GM21529 (cell line): ENCODE measurements around the gene ARHGAP9.
"Not testable (repeated sequence)": the region's sequence is repeated elsewhere in the genome, so short reads cannot be mapped to it uniquely, and the experiment has no call there.

Experiments used
- ATAC-seq: cut with Tn5 transposase; IDR thresholded peaks from one replicate; pipeline ENCODE4 v1.9.1; 2021; ENCODE audit not compliant: unreplicated experiment

Gene ARHGAP9

DNA sequence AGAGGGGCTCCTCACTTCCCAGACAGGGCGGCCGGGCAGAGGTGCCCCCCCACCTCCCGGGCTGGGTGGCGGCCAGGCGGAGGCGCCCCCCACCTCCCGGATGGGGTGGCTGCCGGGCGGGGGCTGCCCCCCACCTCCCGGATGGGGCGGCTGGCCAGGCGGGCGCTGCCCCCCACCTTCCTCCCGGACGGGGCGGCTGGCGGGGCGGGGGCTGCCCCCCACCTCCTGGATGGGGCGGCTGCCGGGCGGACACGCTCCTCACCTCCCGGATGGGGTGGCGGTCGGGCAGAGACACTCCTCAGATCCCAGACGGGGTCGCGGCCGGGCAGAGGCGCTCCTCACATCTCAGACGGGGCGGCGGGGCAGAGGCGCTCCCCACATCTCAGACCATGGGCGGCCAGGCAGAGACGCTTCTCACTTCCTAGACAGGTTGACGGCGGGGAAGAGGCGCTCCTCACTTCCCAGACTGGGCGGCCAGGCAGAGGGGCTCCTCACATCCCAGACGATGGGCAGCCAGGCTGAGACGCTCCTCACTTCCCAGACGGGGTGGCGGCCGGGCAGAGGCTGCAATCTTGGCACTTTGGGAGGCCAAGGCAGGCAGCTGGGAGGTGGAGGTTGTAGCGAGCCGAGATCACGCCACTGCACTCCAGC, 15.5 kb upstream of the ARHGAP9 start:
- not testable (repeated sequence) for ATAC-seq

DNA sequence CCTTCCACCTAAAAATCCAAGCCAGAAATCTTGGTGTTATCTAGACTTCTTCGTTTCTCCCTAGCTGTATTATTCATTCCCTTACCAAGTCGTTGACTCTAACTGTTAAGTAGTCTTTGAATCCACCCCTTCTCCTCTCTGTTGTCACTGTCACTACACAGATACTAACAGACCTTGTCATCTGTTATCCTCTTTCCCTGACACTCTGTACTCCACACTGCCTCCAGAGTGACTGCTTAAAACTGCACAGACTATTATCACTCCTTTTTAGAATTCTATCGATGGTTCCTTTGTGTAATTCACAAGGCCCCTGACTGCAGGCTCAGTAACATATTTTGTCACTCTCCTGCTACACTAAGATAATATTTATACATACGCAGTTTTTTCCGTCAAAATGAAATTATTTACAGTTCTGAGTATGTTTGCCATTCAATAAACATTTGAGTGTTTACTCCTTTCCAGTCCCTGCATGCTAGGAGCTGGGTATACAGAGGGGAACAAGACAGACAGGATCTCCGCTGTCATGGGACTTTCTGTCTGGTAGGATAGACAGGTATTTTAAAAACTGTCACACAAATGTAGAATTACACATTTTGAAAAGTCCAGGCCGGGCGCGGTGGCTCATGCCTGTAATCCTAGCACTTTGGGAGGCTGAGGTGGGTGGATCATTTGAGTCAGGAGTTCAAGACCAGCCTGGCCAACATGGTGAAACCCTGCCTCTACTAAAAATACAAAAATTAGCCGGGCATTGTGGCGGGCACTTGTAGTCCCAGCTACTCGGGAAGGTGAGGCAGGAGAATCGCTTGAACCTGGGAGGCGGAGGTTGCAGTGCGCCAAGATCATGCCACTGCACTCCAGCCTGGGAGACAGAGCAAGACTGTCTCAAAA, 12.0 kb upstream of the ARHGAP9 start:
- no peak for ATAC-seq

DNA sequence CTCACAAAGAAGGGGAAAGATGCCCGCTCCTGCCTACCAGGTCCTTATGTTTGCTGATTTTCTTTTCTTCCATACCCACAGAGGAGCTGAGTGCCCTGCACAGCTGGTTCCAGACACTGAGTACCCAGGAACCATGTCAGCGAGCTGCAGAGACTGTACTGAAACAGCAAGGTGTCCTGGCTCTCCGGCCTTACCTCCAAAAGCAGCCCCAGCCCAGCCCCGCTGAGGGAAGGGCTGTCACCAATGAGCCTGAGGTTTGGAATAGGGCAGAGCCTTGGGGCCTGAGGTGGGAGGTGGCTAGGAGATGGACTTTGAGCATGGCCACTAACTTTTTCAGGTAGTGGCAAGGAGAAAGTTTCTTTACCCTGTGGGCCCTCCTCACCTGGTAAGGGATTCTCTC, 10.5 kb upstream of the ARHGAP9 start:
- ATAC-seq, result no peak

DNA sequence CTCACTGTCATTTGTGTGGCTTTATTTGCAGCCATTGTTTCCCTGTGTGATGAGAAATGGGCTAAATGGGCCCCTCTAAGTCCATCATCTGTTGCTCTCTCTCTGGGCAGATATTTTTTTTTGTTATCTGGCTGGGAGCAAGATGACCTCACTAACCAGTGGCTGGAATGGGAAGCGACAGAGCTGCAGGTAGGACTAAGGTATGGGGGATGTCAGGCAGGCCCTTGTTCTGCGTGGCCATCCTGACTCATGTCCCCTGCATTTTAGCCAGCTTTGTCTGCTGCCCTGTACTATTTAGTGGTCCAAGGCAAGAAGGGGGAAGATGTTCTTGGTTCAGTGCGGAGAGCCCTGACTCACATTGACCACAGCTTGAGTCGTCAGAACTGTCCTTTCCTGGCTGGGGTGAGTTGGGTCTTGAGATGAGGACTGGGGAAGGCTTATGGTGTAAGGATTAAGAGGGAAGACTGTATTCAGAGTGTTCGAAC, 9.5 kb upstream of the ARHGAP9 start:
- no peak for ATAC-seq

DNA sequence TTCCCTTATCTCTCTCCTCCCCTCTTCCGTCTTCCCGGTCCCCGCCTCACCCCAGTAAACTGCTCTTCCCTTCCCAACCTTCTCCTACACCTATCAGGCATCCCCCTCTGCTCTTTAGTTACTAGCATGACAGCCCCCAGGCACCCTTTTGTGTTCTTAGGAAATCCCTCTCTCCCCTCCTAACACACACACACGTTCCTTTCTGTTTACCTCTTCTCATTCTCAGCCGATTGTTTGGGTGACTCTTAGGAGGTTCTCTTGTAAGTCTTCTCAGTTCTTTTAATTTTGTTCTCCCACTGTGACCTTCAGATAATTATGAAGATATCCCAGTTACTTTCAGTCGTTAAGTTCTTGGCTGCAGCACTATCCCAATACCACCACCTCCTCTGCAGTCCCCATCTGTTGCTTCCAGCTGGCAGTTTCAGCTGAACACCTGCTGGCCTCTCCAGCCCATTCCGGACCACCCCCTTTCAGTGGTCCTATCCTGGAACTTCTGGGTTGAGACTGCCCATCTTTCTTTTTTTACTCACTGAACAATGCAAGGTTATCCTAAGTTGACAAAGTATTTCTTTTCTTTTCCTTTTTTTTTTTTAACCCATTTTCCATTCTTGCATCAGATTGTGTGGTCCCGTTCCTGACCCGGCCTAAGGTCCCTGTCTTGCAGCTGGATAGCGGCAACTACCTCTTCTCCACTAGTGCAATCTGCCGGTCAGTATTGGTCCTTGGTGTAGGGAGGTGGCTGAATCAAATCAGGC, 8.9 kb upstream of the ARHGAP9 start:
- ATAC-seq, result no peak

DNA sequence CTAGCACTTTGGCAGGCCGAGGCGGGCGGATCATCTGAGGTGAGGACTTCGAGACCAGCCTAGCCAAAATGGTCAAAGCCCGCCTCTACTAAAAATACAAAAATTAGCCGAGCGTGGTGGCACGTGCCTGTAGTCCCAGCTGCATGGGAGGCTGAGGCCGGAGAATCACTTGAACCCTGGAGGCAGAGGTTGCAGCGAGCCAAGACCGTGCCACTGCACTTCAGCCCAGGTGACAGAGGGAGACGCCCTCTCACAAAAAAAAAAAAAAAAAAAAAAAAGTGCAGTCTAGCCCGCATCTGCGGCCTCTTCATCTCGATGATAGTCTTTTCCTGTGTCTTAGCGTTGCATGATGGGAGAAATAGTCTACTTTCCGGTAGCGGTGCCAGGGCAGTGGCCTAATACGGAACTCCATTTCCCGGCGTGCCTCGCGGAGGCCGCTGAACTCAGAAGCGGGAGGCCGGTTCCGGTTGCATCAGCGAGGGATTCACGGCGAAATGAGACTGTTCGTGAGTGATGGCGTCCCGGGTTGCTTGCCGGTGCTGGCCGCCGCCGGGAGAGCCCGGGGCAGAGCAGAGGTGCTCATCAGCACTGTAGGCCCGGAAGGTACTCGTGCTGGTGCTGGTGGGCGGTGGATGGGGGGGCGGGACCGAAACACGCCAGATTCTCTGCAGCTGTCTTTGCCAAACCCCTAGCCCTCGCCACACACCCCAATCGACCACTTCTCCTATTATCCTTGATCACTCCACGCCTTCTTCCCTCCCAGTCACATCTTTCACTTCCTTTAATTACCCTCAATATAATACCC, 8.1 kb upstream of the ARHGAP9 start, which contains the start of gene MARS1:
MARS1 (plus strand) TSS at position 472 of the 805 bp plus-strand sequence; CDS start at position 495, 23 bp downstream.
- ATAC-seq, result peak; percentile 97

DNA sequence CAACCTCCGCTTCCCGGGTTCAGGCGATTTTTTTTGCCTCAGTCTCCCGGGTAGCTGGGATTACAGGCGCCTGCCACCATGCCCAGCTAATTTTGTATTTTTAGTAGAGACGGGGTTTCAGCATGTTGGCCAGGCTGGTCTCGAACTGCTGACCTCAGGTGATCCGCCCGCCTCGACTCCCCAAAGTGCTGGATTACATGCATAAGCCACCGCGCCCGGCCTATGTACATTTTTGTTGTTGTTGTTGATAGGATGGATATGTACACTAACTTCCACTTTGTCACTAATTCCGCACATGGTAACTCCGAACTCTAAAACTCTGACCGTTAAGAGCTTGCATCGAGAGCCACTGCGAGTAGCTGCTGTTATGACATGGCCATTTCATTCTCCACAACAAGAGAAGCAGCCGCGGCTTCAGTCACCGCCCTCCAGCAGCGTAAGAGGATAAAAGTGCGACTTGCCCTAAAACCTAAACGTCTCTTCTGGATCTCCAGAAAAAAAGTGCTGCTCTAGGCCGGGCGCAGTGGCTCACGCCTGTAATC, 7.5 kb upstream of the ARHGAP9 start:
- ATAC-seq, result no peak

DNA sequence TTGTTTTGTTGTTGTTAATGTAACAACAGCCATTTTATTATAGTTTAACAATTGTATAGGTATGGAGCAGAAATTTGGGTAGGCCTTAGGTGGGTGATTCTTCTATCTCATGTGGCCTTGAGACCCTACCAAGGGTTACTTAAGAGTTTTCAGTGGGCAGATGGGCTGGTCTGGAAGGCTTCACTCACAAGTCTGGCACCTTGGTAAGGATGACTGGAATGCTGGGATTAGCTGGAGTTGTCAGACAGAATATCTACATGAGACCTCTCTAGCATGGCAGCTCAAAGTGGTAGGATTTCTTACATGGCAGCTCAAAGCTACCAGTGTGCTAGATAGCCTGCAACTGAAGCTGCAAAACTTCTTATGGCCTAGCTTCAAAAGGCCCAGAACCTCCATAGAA, 6.0 kb upstream of the ARHGAP9 start:
- no peak for ATAC-seq

DNA sequence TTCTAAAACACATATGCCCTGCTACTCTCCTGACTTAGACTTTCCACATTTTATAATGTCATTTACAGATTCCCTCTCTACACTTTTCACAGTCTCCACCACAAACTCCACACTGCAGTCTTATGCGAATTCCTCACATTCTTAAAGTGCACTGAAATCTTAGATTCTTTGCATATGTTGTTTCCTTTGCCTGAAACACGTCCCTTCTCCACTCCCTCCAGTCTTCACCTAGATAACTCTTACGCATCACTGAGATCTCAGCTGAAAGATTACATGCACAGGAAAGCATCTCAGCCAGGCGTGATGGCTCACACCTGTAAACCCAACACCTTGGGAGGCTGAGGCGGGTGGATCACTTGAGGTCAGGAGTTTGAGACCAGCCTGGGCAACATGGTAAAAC, 3.8 kb upstream of the ARHGAP9 start:
- ATAC-seq, result no peak

DNA sequence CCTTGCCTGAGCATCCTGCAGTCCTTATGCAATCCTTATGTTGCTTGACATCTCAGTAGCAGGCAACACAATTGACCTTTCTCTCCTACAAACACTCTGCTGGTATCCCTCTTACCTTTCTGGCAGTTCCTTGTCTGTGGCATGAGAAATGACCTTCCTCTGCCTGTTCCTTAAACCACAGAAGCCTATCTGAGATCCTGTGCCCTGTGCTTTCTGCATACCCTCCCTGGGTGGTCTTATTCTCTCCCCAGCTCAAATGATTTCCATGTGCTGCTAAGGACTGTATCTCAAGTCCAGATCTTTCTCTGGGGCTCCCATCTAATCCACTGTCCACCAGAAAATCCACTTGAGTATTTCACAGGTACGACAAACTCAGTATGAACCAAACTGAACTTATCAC, 2.0 kb upstream of the ARHGAP9 start:
- no peak for ATAC-seq

DNA sequence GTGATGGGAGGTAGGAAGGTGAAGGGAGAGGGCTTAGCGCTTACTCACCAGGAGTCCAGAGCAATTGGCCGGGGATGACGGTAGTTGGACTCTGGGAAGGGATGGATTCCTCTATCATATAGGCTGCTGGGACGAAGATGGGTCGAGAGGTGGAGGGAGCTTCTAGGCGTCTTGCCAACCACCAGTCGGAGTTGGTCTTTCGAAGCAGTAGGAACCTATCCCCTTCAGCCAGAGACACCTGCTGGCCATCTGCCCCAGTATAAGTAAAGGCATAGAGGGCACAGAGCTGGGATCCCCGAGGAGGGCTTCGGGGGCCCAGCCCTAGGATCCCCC, 657 bp downstream of the ARHGAP9 start:
- ATAC-seq, result no peak

DNA sequence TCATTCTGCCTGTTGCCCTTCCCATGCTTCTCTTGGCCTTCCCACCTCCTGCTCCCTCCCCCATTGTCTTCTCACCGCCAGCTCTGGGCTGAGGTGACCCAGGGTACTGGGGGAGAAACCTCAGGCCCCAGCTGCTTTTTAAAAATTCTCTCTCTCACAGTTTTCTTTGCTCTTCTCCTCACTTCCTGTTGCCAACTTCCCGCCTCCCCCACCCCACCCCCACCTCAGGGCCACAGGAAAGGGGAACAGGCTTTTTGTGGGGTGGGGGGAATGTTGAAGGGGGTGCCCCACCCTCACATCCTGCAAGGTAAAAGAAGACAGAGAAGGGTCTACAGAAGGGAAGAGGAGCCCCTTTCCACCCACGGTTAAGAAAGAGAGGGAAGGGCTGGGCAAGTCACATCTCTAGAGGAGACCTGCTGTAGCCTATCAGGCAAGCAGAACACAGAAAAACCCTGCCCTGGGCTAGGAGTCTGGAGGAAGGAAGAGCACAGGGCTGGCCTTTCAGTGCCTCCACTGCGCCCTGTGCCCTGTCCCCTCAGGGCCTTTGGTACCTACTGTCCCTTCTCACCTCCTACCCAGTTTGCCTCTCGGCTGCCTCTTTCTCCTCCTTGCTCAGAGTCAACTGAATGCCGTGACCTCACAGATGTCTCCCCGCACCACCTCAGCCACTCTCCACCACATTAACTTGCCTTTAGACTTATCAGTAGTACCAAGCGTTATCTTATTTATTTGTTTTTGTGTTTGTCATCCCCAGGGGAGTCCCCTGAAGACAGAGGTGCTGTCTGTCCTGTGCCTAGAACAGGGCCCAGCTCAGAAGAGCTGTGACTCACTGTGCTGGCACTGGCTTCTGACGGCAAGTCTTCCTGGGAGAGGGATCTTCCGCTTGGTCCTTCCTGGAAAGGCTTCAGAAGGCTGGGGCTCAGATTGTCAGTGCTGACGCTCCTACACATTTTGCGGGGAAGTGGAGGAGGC, 1.7 kb downstream of the ARHGAP9 start:
- ATAC-seq, result peak; percentile 43

DNA sequence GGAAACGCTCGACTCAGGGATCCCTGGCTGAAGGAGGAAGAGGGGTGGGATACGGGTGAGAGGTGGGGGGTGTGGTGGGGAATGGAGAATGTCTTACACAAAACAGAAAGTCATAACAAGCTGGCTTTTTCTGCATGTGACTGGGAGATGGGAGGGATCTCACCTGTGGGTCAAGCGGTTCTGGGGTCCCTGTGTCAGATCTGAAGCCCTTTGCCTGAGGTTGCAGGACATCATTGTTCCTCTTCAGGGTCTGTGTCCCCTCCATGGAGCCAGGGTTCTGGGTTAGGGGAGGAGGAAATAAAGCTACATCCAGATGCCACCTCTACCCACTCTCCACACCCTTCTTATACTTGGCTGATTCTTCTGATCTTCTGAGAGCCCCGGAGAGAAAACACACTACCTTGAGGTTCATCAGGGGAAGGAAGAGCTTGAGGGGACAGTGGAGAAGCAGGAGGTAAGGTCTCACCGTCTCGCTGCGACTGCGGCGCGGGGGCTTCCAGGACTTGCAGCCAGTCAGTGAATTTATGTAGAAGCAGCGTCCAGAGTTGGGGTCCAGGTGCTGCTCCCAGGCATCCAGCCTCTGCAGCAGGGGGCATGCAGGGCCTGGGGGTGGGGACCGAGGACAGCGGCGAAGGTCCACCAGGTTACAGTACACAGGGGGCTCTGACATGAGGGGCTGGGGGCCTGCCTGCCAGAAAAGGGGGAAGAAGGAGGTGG, 2.5 kb downstream of the ARHGAP9 start:
- ATAC-seq, result no peak

DNA sequence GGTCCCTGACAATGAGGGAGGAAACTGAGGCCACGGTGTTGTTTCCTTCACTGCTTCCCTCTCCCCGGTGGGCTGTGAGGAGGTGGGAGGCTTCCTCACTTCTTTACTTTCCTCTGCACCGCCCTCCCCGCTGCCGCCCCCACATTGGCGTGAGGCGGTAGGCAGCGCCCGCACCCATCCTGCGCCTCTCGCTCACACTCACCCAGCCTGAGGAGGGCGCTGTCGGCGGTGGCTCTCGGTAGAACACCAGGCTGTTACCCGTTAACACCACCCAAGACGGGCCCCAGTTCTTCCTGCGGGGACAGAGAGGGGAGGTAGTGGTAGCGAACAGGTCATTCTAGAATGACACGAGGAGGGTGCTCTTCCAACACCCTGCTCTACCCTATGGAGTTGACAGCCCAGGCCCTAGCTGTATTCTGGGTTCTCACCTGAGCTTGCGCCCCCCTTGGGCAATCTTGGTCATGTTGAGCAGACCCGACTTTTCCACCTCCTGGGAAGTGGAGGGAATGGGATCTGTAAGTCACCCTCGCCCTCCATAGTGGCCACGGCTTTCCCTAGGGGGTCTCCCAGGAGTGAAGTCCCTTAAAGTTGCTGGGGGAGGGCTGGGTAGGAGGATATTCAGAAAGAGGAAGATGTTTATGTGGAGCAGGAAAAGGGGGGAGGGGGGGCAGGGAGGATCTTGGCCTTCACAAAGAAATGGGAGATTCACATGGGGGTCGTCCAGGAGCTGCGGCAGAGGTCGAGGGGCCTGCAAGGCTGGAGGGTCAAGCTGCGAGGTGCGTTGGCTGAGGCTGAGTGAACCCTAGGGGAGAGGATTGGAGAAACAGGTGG, 3.3 kb downstream of the ARHGAP9 start:
- ATAC-seq, result peak; percentile 48

DNA sequence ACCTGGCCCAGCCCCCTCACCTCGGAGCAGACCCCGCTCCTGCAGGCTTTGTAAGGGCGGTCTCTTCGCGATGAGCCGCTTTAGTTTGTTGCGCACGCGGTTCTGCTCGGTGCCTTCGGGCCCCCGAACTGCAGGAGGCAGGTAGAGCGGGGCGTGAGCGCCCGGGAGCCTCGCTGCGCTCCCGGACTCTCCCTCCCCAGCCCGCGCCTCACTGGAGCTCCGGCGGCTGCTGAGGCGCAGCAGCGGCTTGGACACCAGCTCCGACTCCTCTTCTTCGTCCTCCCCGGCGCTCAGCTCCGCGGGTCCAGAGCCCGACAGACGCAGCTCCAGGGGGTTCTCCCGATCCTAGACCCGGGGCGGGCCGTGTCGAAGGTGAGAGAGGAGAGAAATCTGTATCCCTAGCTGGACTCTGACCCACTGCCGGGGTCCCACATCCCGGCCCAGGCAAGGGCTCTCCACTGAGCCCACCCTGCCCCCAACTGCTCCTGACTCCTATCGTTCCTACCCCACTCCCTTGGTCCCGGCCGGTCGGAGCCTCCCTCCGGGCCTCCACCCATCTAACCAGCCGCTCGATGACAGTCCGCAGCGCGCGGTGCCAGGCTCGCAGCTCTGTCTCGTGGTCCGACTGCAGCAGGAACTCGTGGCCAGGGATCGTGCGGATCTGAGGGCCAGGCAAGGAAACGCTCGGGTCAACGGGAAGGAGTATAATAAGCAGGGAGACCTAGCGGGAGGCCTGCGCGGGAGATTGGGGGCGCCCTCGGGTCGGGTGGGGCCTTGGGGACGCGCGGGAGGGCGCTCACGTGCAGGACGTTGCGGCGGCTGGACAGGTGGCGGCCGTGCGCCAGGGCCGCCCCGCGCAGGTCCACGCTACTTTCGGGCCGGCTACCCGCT, 4.2 kb downstream of the ARHGAP9 start:
- peak; percentile 11 for ATAC-seq

DNA sequence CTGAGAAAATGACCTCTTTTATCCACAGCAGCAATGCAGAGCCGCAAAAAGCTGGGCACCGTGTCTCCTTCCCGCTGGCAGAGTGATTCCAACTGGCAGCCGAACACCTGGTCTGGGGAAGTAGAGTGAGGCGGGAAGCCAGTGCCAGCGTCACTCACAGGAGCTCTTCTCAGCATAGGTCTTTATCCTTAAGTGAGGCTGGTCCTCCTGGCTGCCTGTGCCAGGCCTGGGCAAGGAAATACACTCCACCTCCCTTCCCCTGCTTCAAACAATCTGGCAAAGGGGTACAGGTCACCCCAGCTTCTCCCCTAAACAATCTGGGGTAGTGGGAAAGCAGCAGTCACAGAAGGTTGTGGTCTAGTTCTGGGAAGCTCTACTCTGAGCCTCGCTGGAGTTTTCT, 4.8 kb downstream of the ARHGAP9 start:
- no peak for ATAC-seq

DNA sequence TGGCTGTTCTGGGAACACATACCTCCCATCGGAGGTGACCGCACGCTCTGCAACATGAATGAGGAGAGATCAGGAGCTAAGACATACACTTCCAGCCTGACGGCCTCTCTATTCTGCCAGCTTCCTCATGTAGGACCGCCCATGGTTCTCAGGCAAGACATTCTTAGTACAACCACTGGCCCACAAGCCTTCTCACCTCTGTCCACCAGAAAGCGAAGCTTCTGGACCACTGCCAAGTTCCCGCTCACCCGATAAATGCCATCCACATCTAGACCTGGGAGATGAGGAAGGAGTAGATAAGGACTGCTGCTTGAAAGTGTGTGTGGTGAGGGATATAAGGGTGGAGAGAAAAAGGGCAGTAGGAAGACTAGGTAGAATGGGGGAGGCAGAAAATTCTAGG, 5.2 kb downstream of the ARHGAP9 start:
- ATAC-seq, result no peak
